Stimulated activated CD8-positive, alpha-beta memory T cell treated with anti-CD3 and anti-CD28 coated beads, Interleukin-2, amount 100 ng/mL, for 1 hour (primary cell): ENCODE results near the gene PI3.
"Not testable (repeated sequence)": the region's sequence is repeated elsewhere in the genome, so short reads cannot be mapped to it uniquely, and the experiment has no call there.

Experiments
- DNase-seq, 2 donors: peaks; one replicate each; pipeline ENCODE4 v3.0.0-alpha.2; 2020; ENCODE audit warnings: low read depth in 2 of 2

The PI3 gene, protein sequence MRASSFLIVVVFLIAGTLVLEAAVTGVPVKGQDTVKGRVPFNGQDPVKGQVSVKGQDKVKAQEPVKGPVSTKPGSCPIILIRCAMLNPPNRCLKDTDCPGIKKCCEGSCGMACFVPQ

GRCh38 chr20:45174434-45175364, at the start of gene PI3:
Gene PI3 (plus strand): TSS chr20:45174902. CDS start chr20:45174923, 21 bp downstream.
- DNase-seq: no peak

- no peak for DNase-seq
These were observed 46.6 kb upstream of the PI3 start for GRCh38 chr20:45128099-45128498.

DNA sequence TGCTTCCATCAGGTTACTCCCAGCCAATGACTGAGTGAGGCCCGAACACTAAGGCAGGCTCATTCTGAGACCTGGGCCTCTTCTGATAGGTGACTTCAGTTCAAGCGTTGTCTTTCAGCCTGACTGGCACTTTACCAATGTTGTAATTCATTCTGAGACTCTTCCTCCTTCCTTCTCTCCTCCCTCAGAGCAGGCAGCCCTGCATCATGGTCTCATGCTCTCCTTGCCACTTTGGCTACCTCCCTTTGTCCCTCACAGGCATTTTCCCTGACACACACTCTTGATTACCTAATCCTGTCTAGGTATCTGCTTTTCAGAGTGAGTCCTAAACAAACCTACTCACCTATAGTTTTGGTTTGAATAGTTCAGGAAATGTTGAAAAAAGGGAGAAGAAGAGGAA, 37.8 kb upstream of the PI3 start:
- no peak for DNase-seq

DNA sequence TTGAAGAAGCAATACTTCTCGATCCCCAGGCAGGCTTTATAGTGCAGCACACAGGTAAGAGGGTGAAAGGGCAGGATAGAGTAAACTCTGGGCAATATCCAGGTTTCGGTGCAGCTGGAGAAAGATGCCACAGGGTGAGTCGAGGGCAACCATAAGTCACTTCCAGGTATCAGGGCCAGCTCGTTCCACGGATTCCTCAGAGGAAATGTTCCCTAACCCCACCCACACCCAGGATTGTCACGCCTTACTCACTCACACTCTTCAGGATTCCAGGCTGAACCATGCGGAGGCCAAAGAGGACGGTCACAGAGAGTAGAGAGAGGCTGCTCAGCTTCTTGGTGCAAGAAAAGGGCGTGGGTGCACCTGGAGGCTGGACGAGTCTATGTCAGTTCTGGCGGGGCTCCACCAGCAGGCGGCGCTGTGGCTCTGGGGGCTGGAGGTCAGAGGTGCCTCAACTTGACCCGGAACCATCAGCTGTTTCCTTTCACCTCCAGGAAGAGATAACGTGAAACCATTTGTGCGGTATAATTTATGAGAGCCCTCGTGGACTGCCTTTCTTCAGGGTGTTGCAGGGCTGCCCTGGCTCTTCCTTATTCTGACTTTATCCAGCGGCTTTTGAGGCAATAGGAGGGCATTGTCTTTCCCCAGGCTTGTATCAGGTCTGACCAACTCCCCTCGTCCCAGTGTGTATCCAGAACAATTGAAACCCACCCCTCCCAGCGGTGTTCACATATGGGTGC, 36.0 kb upstream of the PI3 start:
- peak in 1 of 2 donors; percentile 2 for DNase-seq

- not testable (repeated sequence) for DNase-seq
These were observed 34.8 kb upstream of the PI3 start for GRCh38 chr20:45139733-45140375.

DNA sequence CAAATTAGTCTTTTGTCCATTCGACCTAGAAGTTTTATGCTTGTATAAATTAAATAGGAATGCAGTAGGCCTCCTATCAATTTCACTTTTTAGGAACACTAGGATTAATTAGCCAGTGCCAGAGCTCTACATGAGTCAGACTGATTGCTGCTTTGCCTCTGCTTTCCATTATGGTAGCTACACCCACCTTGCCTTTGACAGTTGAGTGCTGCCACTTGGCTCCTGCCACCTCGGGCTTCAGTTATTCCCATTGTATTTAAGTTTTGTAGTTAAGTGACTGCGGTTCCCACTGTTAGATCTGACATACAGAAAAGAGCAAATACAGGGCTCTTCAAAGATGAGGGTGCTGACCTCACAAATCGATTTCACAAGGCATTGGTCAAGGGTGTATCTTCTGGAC, 33.9 kb upstream of the PI3 start:
- no peak for DNase-seq

DNA sequence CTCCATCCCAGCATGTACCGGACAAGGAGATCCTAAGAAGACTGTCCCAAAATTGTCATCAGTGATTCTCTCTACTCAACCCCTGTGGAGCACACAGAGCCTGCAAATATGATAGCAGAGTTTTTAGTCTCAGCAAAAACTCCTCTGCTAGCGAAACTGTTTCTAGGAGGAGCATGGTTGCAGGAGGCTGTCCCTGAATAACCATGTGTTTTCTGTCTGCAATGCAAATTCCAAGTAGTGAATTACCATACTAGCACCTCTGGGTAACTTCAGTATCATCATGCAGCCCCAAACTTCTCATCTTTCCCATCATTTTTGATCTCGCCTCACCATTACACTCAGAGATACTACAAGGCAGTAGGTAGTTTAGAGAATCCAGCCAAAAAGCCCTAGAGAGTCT, 25.6 kb upstream of the PI3 start:
- no peak for DNase-seq

GRCh38 chr20:45152405-45152804, 22.3 kb upstream of the PI3 start:
- no peak for DNase-seq

DNA sequence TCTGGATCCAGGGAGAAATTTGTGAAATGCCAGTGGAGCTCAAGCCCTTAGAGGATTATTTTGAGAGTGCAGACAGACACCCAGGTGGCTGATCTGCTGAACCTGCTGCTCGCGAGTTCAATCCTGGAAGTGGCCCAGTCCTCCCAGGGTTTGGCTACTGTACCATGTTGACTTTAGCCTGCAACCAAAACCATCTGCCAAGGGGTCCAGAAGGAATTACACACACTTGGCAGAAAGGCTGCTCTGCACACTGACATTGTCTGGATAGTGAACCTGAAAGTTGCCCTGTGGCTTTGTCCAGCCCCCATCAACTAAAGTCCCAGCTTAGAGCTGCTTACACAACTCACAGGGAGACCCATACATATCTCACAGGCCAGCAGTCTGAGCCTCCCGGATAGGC, 21.6 kb upstream of the PI3 start:
- DNase-seq: no peak

DNA sequence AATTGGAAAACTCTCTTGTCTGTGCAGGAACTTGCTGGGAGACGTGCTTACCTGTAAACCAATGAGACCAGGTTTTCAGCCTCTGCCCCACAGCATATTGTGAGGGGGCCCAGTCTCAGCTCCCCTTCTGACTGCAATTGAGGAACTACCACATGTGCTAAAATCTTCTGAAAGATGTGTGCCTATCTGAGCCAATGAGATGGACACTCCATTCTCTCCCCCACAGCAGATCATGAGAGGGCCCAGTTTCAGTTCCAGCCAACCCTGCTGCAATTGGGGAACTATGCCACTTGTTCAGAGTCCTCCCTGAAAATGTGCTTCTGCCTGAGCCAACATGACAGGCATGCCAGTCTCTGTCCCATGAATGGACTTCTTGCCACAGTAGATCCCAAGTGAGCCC, 20.9 kb upstream of the PI3 start:
- no peak for DNase-seq

GRCh38 chr20:45154183-45154582, 20.5 kb upstream of the PI3 start:
- DNase-seq: no peak

GRCh38 chr20:45154794-45155193, 19.9 kb upstream of the PI3 start:
- DNase-seq: not testable (repeated sequence)

DNA sequence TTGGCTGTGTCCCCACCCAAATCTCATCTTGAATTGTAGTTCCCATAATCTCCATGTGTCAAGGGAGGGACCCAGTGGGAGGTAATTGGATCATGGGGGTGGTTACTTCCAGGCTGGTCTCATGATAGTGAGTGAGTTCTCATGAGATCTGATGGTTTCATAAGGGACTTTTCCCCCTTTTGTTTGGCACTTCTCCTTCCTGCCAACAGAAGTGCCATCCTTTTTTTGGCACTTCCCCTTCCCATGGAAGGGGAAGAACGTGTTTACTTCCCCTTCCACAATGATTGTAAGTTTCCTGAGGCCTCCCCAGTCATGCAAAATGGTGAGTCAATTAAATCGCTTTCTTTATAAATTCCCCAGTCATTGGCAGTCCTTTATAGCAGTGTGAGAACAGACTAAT, 18.0 kb upstream of the PI3 start:
- no peak for DNase-seq

DNA sequence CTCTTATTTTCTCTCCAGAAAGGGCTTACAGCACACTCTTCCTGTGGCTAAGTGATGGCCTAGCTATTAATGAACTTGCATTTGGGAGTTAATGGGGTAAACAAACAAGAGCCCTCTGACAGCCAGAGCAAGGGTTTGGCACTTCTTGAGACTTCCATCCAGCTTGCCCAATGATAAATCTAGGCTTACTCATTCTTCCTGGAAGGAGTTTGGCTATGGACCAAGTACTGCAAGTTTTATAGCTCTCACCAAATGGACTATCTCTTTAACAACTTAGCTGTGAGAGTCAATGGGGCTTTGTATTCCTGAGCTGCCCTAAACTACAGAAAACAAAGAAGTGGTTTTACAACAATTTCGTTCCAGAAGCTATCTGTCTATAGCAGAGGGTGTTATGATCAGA, 16.7 kb upstream of the PI3 start:
- no peak for DNase-seq

DNA sequence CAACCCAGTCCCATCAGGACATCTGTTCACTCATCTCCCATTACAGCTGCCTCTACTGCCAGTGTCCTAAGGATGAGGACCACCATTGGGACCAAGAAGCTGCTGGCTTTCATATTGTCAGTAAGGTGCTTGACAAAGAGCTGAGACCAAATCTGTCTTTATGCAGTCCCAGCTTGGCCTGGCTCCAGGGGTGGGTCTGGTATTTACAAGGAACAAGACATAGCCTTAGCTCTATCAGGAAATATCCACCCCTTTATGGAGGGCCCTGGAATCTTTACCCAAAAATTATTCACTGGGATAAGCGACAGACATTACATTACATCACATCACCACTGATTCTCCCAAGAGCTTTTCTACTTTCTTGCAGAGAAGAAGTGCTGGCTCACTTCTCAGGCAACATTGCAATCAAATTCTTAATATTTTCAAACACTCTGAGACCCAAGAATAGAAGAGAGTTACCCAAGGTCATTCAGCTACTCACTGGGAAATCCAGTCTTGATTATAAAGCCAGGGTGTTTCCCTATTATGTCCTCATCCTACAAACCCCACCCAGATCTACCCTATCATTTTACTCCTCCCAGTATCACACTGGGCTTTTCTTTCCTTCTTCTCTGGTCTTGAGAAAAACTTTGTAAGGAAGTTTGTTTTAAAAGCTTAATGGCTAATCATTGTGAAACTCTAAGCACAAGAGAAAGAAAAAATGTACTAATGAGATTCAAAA, 11.5 kb upstream of the PI3 start:
- no peak for DNase-seq

- DNase-seq: no peak
These were observed 9.8 kb upstream of the PI3 start for GRCh38 chr20:45164906-45165305.

GRCh38 chr20:45173522-45173921, 1.2 kb upstream of the PI3 start:
- no peak for DNase-seq

DNA sequence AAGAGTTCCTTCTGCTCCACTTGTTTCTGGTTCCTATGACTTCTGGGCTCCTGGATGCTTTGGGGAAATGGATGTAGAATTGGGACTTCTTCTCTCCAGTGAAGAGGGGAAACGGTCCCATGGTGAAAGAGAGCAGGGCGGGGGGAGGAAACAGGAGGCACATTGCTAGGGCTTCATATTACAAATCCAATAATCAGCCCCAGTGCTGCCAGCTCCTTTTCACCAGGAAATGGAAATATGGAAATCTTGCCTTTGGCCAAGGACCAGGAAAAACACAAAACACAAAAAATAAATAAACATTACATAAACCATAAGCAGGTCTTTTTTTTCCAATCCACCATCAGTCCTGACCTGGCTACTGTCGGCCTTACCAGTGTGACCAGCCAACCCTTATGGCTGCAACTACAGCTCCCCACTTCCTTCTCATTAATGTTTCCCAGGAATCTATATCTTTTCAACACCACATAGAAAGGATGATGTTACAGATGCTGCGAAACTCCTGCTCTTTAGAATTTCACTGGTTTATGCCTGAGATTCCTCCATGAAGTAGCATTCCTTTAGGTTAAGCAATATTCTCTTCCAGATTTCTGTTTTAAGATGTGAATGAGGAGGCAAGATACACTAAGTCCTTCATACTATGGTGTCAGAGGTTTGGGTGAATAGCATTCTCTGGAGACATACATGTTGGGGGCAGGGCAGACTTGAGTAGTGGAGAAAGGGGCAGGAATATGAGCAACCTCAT, 2.0 kb downstream of the PI3 start:
- no peak for DNase-seq

DNA sequence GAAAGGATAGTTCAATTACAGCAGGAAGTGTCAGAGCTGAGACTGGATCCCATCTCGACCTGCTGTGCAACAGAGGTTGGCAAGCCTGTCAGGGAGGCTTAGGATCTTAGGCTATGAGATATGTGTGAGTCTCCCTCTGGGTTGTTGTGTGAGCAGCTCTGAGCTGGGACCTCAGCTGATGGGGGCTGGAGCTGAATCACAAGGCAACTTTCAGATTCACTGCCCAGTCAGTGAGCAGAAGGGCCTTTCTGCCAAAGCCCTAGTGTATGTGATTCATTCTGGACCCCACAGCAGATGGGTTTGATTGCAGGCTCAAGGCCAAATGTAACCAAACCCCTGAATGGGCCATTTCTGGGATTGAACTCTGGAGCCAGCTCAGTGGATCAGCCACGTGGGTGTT, 4.5 kb downstream of the PI3 start:
- DNase-seq: no peak

GRCh38 chr20:45181639-45182038, 6.9 kb downstream of the PI3 start:
- no peak for DNase-seq

- DNase-seq: no peak
These were observed 8.4 kb downstream of the PI3 start for GRCh38 chr20:45183084-45183483.
